ENCODE data around the gene PLCH1. TPM values are rescaled to one million over a fixed set of nuclear protein-coding genes. Genes with fewer than 3 reads are reported as not detected.

The PLCH1 gene
- total and polyA plus RNA-seq, 2 donors (not counting 1 experiment from before 2014, with no cell fraction given) = 0.27 TPM; not detected in 1

GRCh38 chr3:155423526-155424322 lies 321.1 kb downstream of the PLCH1 start:
- WGBS (ENCODE audit: insufficient coverage) = 52% methylated on average over 5 of the region's 6 CpGs
- no peak overlapping the region for H2AFZ ChIP-seq (ENCODE audit: insufficient read depth, low read depth, low read length, poor library complexity, severe bottlenecking)
- POLR2A ChIA-PET = no interaction called here

More at GRCh38 chr3:155423526-155424322, 321.1 kb downstream of the PLCH1 start:
- Mint-ChIP-seq H3K27me3 (peaks cover 5% of the 10 kb centered on the region), H3K27ac (no peak overlapping the region), H3K4me1 (no peaks in the 10 kb centered on the region), H3K4me3 (no peak overlapping the region), H3K9me3 (ENCODE audit: insufficient read depth) (peaks cover 2% of the 10 kb centered on the region)
- no peaks in the 10 kb centered on the region for H3K79me2 ChIP-seq (ENCODE audit: control insufficient read depth, insufficient read depth, low read length)
- no peak overlapping the region for H3K9ac ChIP-seq (ENCODE audit: low read length)
- H3K4me2 ChIP-seq (replicated peaks; ENCODE audit: low read depth, low read length, poor library complexity, severe bottlenecking) = no peak overlapping the region
- H3K27me3 ChIP-seq (replicated peaks in 1 of 4; ENCODE audit: control extremely low read depth in 1 of 4, control insufficient read depth in 3 of 4, insufficient read depth in 4 of 4, low read length in 3 of 4) = no peaks in the 10 kb centered on the region
- H3K4me1 ChIP-seq (ENCODE audit: control insufficient read depth in 2 of 2, insufficient read depth in 2 of 2, low read length in 2 of 2) = no peaks in the 10 kb centered on the region
- DNase-seq (no peak), ATAC-seq (ENCODE audit: low read depth) (no peak)
- TF ChIP-seq CTCF (IDR thresholded peaks at IDR 0.05) = no peak
- TF ChIP-seq EZH2 (IDR thresholded peaks at IDR 0.05; ENCODE audit: borderline replicate concordance, insufficient read depth, low read depth, low read length, poor library complexity, severe bottlenecking) = no peak
- CTCF ChIA-PET = no interaction called here
- peaks cover 0 to 5% (median 0%) of the 10 kb centered on the region in 3 donors for H3K9me3 ChIP-seq (ENCODE audit: control extremely low read depth in 1 of 3, control insufficient read depth in 2 of 3, insufficient read depth in 1 of 3, low read length in 2 of 3)
- intact Hi-C loops (cut with micrococcal nuclease) = no loop called here
- no peaks in the 10 kb centered on the region for H3K36me3 ChIP-seq (replicated peaks in 1 of 2; ENCODE audit: control extremely low read depth in 1 of 2, control insufficient read depth in 1 of 2, extremely low read depth in 1 of 2, insufficient read depth in 2 of 2, low read length in 1 of 2)
- H4K20me1 ChIP-seq (ENCODE audit: control insufficient read depth, insufficient read depth, low read length, poor library complexity, severe bottlenecking) = no peaks in the 10 kb centered on the region
- H3K27ac ChIP-seq (ENCODE audit: low read length in 2 of 2) = no peak overlapping the region
- no peak overlapping the region for H3K4me3 ChIP-seq (ENCODE audit: control extremely low read depth in 1 of 5, extremely low read depth in 1 of 5, insufficient read depth in 1 of 5, low read depth in 2 of 5, low read length in 4 of 5)

Measured in B cell (primary cell).